Mucosa of descending colon (tissue), 3 donors: ENCODE results near the gene IKBKE. TPM values are rescaled to one million over a fixed set of nuclear protein-coding genes. Genes with fewer than 3 reads are reported as not detected.

ENCODE experiments used
- ATAC-seq: fragments of 200-7000 bp; cut with Tn5 transposase; one replicate; pipeline ENCODE4 v1.9.1; 2020; ENCODE audit warnings: mild to moderate bottlenecking, moderate library complexity
- DNase-seq, 3 donors: peaks; one replicate each; pipeline ENCODE4 v3.0.0-alpha.2; 2020
- H3K36me3 ChIP-seq: fragments of 200-600 bp; one replicate; pipeline ENCODE4 v1.8.0; 2021; ENCODE audit warnings: low read depth, mild to moderate bottlenecking
- H3K4me1 ChIP-seq: fragments of 200-600 bp; one replicate; pipeline ENCODE4 v1.8.0; 2021; ENCODE audit warnings: low read depth, mild to moderate bottlenecking
- H3K4me3 ChIP-seq: fragments of 200-600 bp; one replicate; pipeline ENCODE4 v1.8.0; 2021; ENCODE audit warnings: mild to moderate bottlenecking
- H3K9me3 ChIP-seq: fragments of 200-600 bp; one replicate; pipeline ENCODE4 v1.8.0; 2021; ENCODE audit warnings: mild to moderate bottlenecking
- CTCF ChIP-seq: fragments of 200-600 bp; IDR thresholded peaks from one replicate; pipeline ENCODE4 v1.8.0; 2022; ENCODE audit warnings: antibody characterized with exemption, mild to moderate bottlenecking
- intact Hi-C, 2 donors: fragments of 100-400 bp; cut with DNase I in 1 of 2; cut with micrococcal nuclease in 1 of 2; formaldehyde crosslinking; loops; one replicate each; pipeline versions ENCODE4 v1.11.0 to v1.11.1; 2022; cut with DNase I, micrococcal nuclease
- total RNA-seq, 3 donors: library from RNA; stranded (reverse); fragmentation: NEBNext Ultra II Directional in 2 of 3; extraction: Animal tissue kit (Norgen Biotek cat#: 25700) in 2 of 3; gene quantifications; one replicate each; pipeline versions ENCODE4 v1.2.1 to v1.2.4, GENCODE V29; 2021 to 2023
- donor health status: DM: no; HTN: no; CAD: no; lungs with moderate emphysema.
- donor health status: DM: no; HTN: no; CAD: no.
- donor health status: DM: no; HTN: yes; CAD: no.

Gene IKBKE
- total RNA-seq, 3 donors from 2014 or later = 9.7 to 24.7 (median 16.4) TPM

- Histone ChIP-seq H3K4me3 (no peak overlapping the region), H3K9me3 (no peaks in the 10 kb centered on the region), H3K36me3 (no peaks in the 10 kb centered on the region), H3K4me1 (no peaks in the 10 kb centered on the region)
- no peak for TF ChIP-seq CTCF
- no peak for ATAC-seq
- intact Hi-C loops = no loop called here
- DNase-seq = peak in 1 of 3 donors; percentile 11
These were observed 17.7 kb downstream of the IKBKE start for GRCh38 chr1:206487970-206488369.

GRCh38 chr1:206488466-206488865 is 18.2 kb downstream of the IKBKE start:
- intact Hi-C loops = no loop called here
- ATAC-seq = no peak
- no peak for DNase-seq
- Histone ChIP-seq H3K4me3 (no peak overlapping the region), H3K4me1 (no peaks in the 10 kb centered on the region), H3K9me3 (no peaks in the 10 kb centered on the region), H3K36me3 (no peaks in the 10 kb centered on the region)
- no peak for TF ChIP-seq CTCF

- peak; percentile 70 for TF ChIP-seq CTCF
- Histone ChIP-seq H3K4me3 (no peak overlapping the region), H3K4me1 (no peaks in the 10 kb centered on the region), H3K36me3 (no peaks in the 10 kb centered on the region), H3K9me3 (no peaks in the 10 kb centered on the region)
- ATAC-seq = peak; percentile 89
- intact Hi-C loops = loop anchor here in 1 of 2 donors (5.0 kb wide), 1 partner anchor 92 kb away; no protein-coding TSS in a partner anchor
- DNase-seq = peak in 2 of 3 donors; percentile 79 to 82
These were observed 19.9 kb downstream of the IKBKE start for GRCh38 chr1:206489980-206490770.

- intact Hi-C loops = loop anchor here in 1 of 2 donors (5.0 kb wide), 1 partner anchor 91 kb away; no protein-coding TSS in a partner anchor
- peaks cover 3% of the 10 kb centered on the region for H3K4me1 ChIP-seq
- ATAC-seq = no peak
- H3K4me3 ChIP-seq = no peak overlapping the region
- no peaks in the 10 kb centered on the region for H3K36me3 ChIP-seq
- no peaks in the 10 kb centered on the region for H3K9me3 ChIP-seq
- no peak for TF ChIP-seq CTCF
- DNase-seq = peak in 1 of 3 donors; percentile 11
These were observed 20.6 kb downstream of the IKBKE start for GRCh38 chr1:206490771-206491405.

GRCh38 chr1:206491616-206492015 is 21.3 kb downstream of the IKBKE start:
- TF ChIP-seq CTCF = no peak
- no peak for ATAC-seq
- H3K36me3 ChIP-seq = no peaks in the 10 kb centered on the region
- no peaks in the 10 kb centered on the region for H3K9me3 ChIP-seq
- intact Hi-C loops = loop anchor here in 1 of 2 donors (5.0 kb wide), 1 partner anchor 91 kb away; no protein-coding TSS in a partner anchor
- peak in 1 of 3 donors; percentile 2 for DNase-seq
- no peak overlapping the region for H3K4me3 ChIP-seq
- H3K4me1 ChIP-seq = peaks cover 3% of the 10 kb centered on the region
